ENCODE measurements around the gene TASP1. TPM values are rescaled to one million over a fixed set of nuclear protein-coding genes. Genes with fewer than 3 reads are reported as not detected.
"Not testable (repeated sequence)": the region's sequence is repeated elsewhere in the genome, so short reads cannot be mapped to it uniquely, and the experiment has no call there.

TASP1 gene
- total RNA-seq, result 8.9 and 9.2 TPM in 2 replicates

- DNase-seq (ENCODE audit: low read depth, low spot score), result peak; percentile 81
Observed at GRCh38 chr20:13638496-13639149, at the start of gene TASP1. Gene TASP1, minus strand, starts transcription at chr20:13638932. Its CDS starts 8,854 bp downstream, at chr20:13630078.

GRCh38 chr20:13687815-13688214 lies 49.1 kb upstream of the TASP1 start:
- no peak for DNase-seq (ENCODE audit: low read depth, low spot score)

- no peak for DNase-seq (ENCODE audit: low read depth, low spot score)
Observed at GRCh38 chr20:13685623-13686022, 46.9 kb upstream of the TASP1 start.

DNA sequence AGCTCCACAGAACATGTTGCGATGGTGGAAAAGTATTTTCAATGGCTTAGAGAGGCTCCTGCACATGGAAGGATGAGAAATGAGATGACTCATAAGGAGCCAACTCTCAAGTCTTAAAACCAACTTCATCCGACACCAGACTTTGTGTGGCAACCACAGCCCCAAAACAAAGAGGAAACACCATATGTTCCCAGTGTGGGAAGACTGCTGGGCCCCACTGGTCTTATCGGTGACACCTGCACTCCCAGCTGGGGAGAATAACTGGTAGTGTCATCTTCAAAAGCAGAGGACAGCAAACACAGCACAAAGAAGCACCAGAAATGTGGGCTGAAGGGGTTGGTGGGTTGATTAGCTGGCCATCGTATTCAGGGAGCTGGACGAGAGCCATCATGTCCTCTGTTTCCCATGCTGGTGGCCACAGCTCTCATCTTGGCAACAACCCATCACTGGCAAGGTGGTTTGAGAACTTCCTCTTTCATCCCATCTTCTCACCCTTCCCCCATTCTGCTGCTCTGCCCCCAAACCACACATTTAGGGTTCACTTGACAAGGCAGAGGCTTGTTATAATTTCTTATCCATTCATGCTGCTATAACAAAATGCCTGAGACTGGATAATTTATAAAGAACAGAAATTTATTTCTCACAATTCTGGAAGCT lies 46.0 kb upstream of the TASP1 start:
- DNase-seq (ENCODE audit: low read depth, low spot score), result no peak

DNA sequence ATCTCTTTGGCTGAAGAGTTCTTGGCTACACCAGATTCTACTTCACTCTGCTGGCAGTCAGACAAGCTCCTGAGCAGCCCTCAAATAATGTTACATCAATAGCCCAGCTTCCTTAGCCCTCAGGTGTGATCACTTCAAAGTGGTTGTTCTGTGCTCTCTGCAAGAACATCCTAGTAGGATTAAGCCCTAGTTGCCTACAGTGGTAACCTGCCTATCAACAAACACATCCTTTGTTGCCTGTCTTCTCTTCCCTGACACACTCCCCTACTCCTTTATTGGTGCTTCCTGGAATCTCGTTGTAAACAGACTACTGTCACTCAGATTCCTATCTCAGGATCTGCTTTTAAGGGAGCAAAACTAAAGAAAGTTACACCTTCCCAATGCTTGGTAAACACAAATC lies 45.1 kb upstream of the TASP1 start:
- DNase-seq (ENCODE audit: low read depth, low spot score), result no peak

- DNase-seq (ENCODE audit: low read depth, low spot score), result no peak
Observed at GRCh38 chr20:13681248-13682125, 42.8 kb upstream of the TASP1 start.

DNA sequence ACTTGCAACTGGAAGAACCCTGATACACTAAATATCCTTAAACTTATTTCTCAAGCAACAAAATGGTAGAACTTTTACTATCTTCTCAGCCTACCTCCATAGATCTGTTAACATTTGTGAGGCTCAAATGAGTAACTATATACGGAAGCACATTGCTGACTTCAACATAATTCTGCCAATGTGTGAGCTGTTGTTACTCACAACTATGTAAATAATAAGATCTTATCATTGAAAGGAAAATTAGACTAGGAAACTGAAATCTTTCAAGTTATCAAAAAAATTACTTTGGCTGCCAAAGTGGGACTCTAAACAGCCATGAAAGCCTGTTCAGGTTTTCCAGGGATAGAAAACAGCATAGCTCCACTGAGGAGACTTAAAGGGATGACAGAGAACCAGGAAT lies 40.2 kb upstream of the TASP1 start:
- no peak for DNase-seq (ENCODE audit: low read depth, low spot score)

- DNase-seq (ENCODE audit: low read depth, low spot score), result no peak
Observed at GRCh38 chr20:13677241-13677640, 38.5 kb upstream of the TASP1 start.

DNA sequence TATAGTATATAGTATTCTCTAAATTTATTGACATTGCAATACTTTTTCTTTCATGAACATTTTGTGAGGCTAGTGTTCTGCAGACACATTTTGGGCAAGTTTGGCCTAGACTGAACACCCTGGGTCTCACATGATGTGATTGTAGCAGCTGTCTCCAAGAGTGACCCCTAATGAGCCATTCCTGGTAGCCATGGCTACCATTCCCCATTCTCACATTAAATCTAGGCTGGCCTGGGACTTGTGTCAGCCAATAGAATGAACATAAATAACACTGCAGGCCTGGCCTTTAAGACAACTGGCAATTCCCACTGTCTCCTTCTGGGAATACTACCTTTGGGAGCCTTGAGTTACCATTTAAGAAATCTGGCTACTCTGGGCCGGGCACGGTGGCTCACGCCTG lies 38.0 kb upstream of the TASP1 start:
- DNase-seq (ENCODE audit: low read depth, low spot score), result no peak

DNA sequence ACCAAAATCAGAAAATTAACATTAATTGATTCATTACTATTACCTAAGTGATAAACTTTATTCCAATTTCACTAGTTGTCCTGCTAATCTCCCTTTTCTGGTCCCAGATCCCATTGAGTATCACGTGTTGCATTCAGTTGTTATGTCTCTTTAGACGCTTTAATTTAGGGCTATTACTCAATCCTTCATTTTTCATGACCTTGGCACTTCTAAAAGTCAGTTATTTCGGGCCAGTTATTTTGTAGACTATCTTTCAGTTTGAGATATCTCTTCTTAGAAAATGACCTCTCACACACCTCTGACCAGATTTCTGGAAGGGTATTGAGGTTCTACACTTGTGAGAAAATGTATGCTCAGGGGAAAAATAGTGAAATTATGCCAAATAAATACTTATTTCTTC lies 34.0 kb upstream of the TASP1 start:
- no peak for DNase-seq (ENCODE audit: low read depth, low spot score)

DNA sequence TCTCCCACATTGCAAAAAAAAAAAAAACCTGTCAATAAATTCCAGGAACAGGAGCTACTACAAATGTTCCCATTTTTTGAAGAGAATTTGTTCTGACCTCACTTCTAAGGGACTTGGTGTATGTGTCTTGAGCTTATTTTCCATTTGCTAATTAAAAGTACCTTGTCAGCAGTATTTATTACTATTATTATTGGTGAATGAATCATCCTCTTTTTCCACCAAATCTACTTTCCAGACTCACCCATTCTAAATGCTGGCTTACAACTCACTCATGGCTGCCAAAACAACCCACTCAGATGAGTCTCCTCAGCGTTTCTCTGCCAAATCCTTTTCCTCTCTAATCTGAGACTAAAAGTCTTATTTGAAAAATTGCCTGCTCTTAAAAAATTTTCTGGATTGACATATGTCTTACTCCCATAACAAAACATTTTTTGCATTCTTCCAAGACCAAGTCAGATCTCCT lies 33.2 kb upstream of the TASP1 start:
- no peak for DNase-seq (ENCODE audit: low read depth, low spot score)

DNA sequence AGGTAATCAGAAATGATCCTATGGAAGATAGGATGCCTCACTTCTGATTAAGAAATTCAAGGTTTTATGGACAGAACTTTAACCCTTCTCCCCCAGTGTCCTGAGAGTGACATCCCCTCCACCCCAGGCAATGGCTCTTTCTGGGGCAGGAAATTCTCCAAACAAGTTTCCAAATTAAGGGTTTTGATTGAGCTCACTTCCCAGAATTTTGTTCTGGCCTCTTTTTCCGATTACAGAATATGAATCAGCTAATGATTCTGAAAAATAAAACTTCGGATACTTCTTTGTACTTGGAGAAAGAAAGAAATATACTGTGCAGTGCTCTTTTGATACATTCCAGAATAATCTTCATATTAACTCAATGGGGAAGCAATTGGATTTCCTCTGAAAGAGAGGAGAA lies 32.8 kb upstream of the TASP1 start:
- DNase-seq (ENCODE audit: low read depth, low spot score), result no peak

- no peak for DNase-seq (ENCODE audit: low read depth, low spot score)
Observed at GRCh38 chr20:13670160-13670559, 31.4 kb upstream of the TASP1 start.

DNA sequence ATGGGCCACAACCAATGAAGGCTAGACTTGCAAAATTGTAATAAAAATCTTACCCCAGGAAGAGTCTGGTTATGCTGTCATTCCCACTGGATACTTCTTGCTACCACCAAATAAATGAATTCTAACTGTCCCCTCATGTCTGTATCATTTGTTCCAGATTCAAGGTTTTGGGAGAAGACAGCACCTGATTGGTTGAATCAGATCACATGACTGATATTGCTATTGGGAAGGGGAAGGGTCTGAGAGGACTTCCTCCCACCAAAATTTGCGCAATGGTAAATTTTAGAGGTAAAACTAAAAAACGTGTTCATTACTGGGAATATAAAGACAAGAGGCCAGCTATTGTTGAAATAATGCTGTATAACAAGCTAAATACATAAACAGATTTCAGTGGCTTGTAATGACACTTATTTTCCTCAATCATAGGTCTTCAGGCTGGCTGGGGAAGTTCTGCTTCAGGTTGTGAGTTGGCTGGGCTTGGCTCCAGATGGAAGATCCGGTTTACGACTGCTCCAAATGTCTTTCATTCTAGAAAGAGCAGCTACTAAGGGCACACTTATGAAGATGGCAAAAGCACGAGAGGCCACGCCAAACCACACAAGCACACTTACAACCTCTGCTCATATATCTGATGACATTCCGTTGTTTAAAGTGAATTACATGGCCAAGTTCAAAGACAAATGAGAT lies 27.1 kb upstream of the TASP1 start:
- no peak for DNase-seq (ENCODE audit: low read depth, low spot score)

DNA sequence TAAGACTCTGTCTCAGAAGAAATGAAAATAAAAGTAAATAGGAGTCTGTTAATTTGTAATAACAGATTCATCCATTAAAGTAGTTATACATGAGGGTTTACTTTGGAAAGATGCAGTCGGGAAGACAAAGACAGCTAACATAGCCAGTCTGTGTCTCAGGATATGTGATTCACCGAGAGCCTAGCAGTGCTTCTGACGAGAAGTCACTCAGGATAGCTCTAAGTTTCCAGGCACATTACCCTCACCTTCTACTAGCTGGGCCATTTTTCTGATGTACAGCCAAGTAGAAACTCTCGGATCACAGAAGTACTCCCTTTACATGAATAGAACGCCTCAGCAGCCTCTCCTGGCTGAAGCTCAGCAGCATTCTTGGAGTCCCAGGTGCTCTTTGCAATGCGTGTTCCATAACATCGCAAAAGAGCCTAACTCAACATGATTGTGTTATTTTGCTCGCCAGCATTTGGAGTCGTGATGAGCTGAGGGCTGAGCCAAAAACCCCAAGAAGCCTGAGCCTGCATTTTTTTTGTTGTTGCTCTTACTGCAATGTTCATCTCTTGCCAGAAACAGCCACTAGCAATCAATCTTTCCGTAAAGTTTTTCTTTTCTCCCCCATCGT lies 22.4 kb upstream of the TASP1 start:
- no peak for DNase-seq (ENCODE audit: low read depth, low spot score)

- no peak for DNase-seq (ENCODE audit: low read depth, low spot score)
Observed at GRCh38 chr20:13659288-13659687, 20.6 kb upstream of the TASP1 start.

GRCh38 chr20:13658060-13658459 lies 19.3 kb upstream of the TASP1 start:
- not testable (repeated sequence) for DNase-seq (ENCODE audit: low read depth, low spot score)

- DNase-seq (ENCODE audit: low read depth, low spot score), result no peak
Observed at GRCh38 chr20:13656721-13657368, 18.1 kb upstream of the TASP1 start.

GRCh38 chr20:13654463-13655023 lies 15.8 kb upstream of the TASP1 start:
- DNase-seq (ENCODE audit: low read depth, low spot score), result no peak

GRCh38 chr20:13650474-13650873 lies 11.7 kb upstream of the TASP1 start:
- no peak for DNase-seq (ENCODE audit: low read depth, low spot score)
